H1 (cell line): ENCODE data around the gene EFEMP2. TPM values are rescaled to one million over a fixed set of nuclear protein-coding genes. Genes with fewer than 3 reads are reported as not detected.

Source experiments
- CTCF ChIA-PET: fragments of 300-600 bp; sonication (Branson Sonifier 250); formaldehyde crosslinking; loops from one replicate; lab custom pipeline; 2021; ENCODE audit not compliant: partially characterized antibody; lab: Charles Lee
- POLR2A ChIA-PET: fragments of 300-600 bp; sonication (Branson Sonifier 250); formaldehyde crosslinking; loops from one replicate; lab custom pipeline; 2021; ENCODE audit warnings: inconsistent platforms; ENCODE audit not compliant: partially characterized antibody; lab: Charles Lee
- DNase-seq, 2 experiments: peaks; one replicate each; pipeline versions ENCODE4 v3.0.0 to v3.0.0-alpha.2; 2010 to 2022; ENCODE audit warnings: low spot score in 2 of 2, low read depth in 1 of 2, mixed read lengths in 1 of 2
- FAIRE-seq: peaks from 2 replicates; lab custom pipeline; 2011; peaks lifted over from hg19 to GRCh38; lab: Jason Lieb, UNC
- H2AFZ ChIP-seq: 2 replicates; pipeline ENCODE4 v1.8.1; 2012; ENCODE audit warnings: low read length, inconsistent platforms
- H2AK5ac ChIP-seq: 2 replicates; pipeline ENCODE4 v1.6.1; 2013; ENCODE audit warnings: low read depth, low read length
- H2BK120ac ChIP-seq: replicated peaks from 2 replicates; pipeline ENCODE3; 2013; ENCODE audit warnings: low read depth, low read length, inconsistent platforms
- H2BK12ac ChIP-seq: 2 replicates; pipeline ENCODE4 v1.6.1; 2013; ENCODE audit warnings: low read depth, low read length
- H2BK15ac ChIP-seq: 2 replicates; pipeline ENCODE4 v1.6.1; 2013; ENCODE audit warnings: low read length
- H2BK20ac ChIP-seq: 2 replicates; pipeline ENCODE4 v1.6.1; 2013; ENCODE audit warnings: low read length
- H2BK5ac ChIP-seq: 2 replicates; pipeline ENCODE4 v1.6.1; 2013; ENCODE audit warnings: low read depth, low read length
- H3K14ac ChIP-seq: 2 replicates; pipeline ENCODE4 v1.6.1; 2013; ENCODE audit warnings: inconsistent platforms; ENCODE audit not compliant: insufficient read length
- H3K18ac ChIP-seq: 2 replicates; pipeline ENCODE4 v1.6.1; 2013; ENCODE audit warnings: low read length; ENCODE audit errors: extremely low read depth
- H3K23ac ChIP-seq: 2 replicates; pipeline ENCODE4 v1.6.1; 2013; ENCODE audit warnings: inconsistent platforms; ENCODE audit not compliant: insufficient read length
- H3K23me2 ChIP-seq: 2 replicates; pipeline ENCODE4 v1.6.1; 2013; ENCODE audit warnings: low read depth, low read length
- H3K27ac ChIP-seq: 2 replicates; pipeline ENCODE4 v1.6.1; 2011; ENCODE audit warnings: low read depth, low read length, inconsistent platforms
- H3K27me3 ChIP-seq, 4 experiments: replicated peaks in 1 of 4; 1 replicate in 1 of 4; 2 replicates in 3 of 4; pipeline versions ENCODE4 v1.6.1 to v1.8.1; 2011 to 2013; ENCODE audit warnings: low read length in 3 of 4, mild to moderate bottlenecking in 3 of 4, inconsistent platforms in 2 of 4, mixed read lengths in 2 of 4, moderate library complexity in 1 of 4; ENCODE audit not compliant: control insufficient read depth in 3 of 4, insufficient read depth in 3 of 4; ENCODE audit errors: extremely low read depth in 1 of 4
- H3K36me3 ChIP-seq, 4 experiments: 2 replicates each; pipeline versions ENCODE4 v1.6.1 to v1.8.1; 2011 to 2013; ENCODE audit warnings: mild to moderate bottlenecking in 4 of 4, low read length in 3 of 4, moderate library complexity in 2 of 4, control low read depth in 1 of 4, inconsistent platforms in 1 of 4; ENCODE audit not compliant: insufficient read depth in 4 of 4, control insufficient read depth in 2 of 4
- H3K4ac ChIP-seq: replicated peaks from 2 replicates; pipeline ENCODE3; 2013; ENCODE audit warnings: low read length, low read depth, mixed read lengths, inconsistent platforms; ENCODE audit not compliant: insufficient read length
- H3K4me1 ChIP-seq, 4 experiments: replicated peaks in 1 of 4; 1 replicate in 1 of 4; 2 replicates in 3 of 4; pipeline versions ENCODE4 v1.6.1 to v1.8.1; 2011 to 2013; ENCODE audit warnings: low read length in 3 of 4, inconsistent platforms in 2 of 4, mixed read lengths in 1 of 4; ENCODE audit not compliant: insufficient read depth in 4 of 4, control insufficient read depth in 3 of 4
- H3K4me2 ChIP-seq, 2 experiments: 2 replicates each; pipeline versions ENCODE4 v1.6.1 to v1.8.1; 2011 to 2013; ENCODE audit warnings: low read depth in 2 of 2, low read length in 2 of 2, control low read depth in 1 of 2, inconsistent platforms in 1 of 2, mild to moderate bottlenecking in 1 of 2; ENCODE audit not compliant: insufficient read depth in 1 of 2
- H3K4me3 ChIP-seq, 4 experiments: fragments of 200-600, 300-600 bp in 1 of 4; sonication (generic), shearing (Covaris generic), sonication (Bioruptor Twin) in 1 of 4; 2 replicates each; pipeline versions ENCODE4 v1.5.1 to v1.8.1; 2011 to 2016; ENCODE audit warnings: low read length in 4 of 4, low read depth in 3 of 4, control low read depth in 2 of 4, inconsistent platforms in 2 of 4, mild to moderate bottlenecking in 2 of 4, mixed read lengths in 1 of 4, moderate library complexity in 1 of 4; ENCODE audit not compliant: insufficient read depth in 2 of 4; ENCODE audit errors: extremely low read depth in 1 of 4
- H3K56ac ChIP-seq: replicated peaks from 2 replicates; pipeline ENCODE3; 2013; ENCODE audit warnings: low read depth, mild to moderate bottlenecking, mixed read lengths, low read length, inconsistent platforms; ENCODE audit not compliant: insufficient read length
- H3K79me1 ChIP-seq: 2 replicates; pipeline ENCODE4 v1.6.1; 2013; ENCODE audit warnings: low read depth, low read length, control low read depth
- H3K79me2 ChIP-seq, 2 experiments: 2 replicates each; pipeline versions ENCODE4 v1.6.1 to v1.8.1; 2012 to 2013; ENCODE audit warnings: low read length in 2 of 2, mild to moderate bottlenecking in 2 of 2, inconsistent platforms in 1 of 2; ENCODE audit not compliant: insufficient read depth in 2 of 2, control insufficient read depth in 1 of 2
- H3K9ac ChIP-seq, 4 experiments: replicated peaks in 1 of 4; 1 replicate in 1 of 4; 2 replicates in 3 of 4; pipeline versions ENCODE4 v1.6.1 to v1.8.1; 2011 to 2013; ENCODE audit warnings: low read depth in 3 of 4, low read length in 3 of 4, control low read depth in 2 of 4, mild to moderate bottlenecking in 2 of 4, moderate library complexity in 2 of 4, inconsistent platforms in 1 of 4; ENCODE audit errors: extremely low read depth in 1 of 4
- H3K9me3 ChIP-seq, 2 experiments: 2 replicates each; pipeline versions ENCODE4 v1.6.1 to v1.8.1; 2012 to 2013; ENCODE audit warnings: mild to moderate bottlenecking in 2 of 2, moderate library complexity in 2 of 2, control low read depth in 1 of 2, inconsistent platforms in 1 of 2, low read depth in 1 of 2, low read length in 1 of 2, mixed read lengths in 1 of 2; ENCODE audit not compliant: insufficient read depth in 2 of 2
- H4K20me1 ChIP-seq, 2 experiments: replicated peaks in 1 of 2; 2 replicates each; pipeline versions ENCODE3 to v1.8.1; 2011 to 2013; ENCODE audit warnings: inconsistent platforms in 2 of 2, low read length in 2 of 2, mild to moderate bottlenecking in 1 of 2; ENCODE audit not compliant: insufficient read depth in 2 of 2, control insufficient read depth in 1 of 2
- H4K5ac ChIP-seq: 2 replicates; pipeline ENCODE4 v1.6.1; 2013; ENCODE audit warnings: low read length, low read depth, mixed read lengths, inconsistent platforms; ENCODE audit not compliant: insufficient read length
- H4K8ac ChIP-seq: 2 replicates; pipeline ENCODE4 v1.8.0; 2013; ENCODE audit warnings: mild to moderate bottlenecking, moderate library complexity, low read length, inconsistent platforms; ENCODE audit not compliant: insufficient read depth; ENCODE audit errors: extremely low read depth
- H4K91ac ChIP-seq: replicated peaks from 2 replicates; pipeline ENCODE3; 2013; ENCODE audit warnings: low read length, mixed read lengths, inconsistent platforms; ENCODE audit not compliant: insufficient read length
- CBX8 ChIP-seq: fragments of 300-800, 300-1000 bp; sonication (generic); IDR thresholded peaks from 2 replicates; pipeline ENCODE4 v1.7.1; 2016; ENCODE audit warnings: low read depth, low read length, borderline replicate concordance
- CHD2 ChIP-seq: IDR thresholded peaks from 2 replicates; pipeline ENCODE4 v1.6.1; 2012; ENCODE audit warnings: low read length, improper control_type of control experiment
- CREB1 ChIP-seq: IDR thresholded peaks from 2 replicates; pipeline ENCODE4 v1.6.1; 2012; ENCODE audit warnings: inconsistent platforms
- POLR2A ChIP-seq, 2 experiments: IDR thresholded peaks; 1 replicate in 1 of 2; 2 replicates in 1 of 2; pipeline ENCODE4 v1.6.1; 2011; ENCODE audit warnings: low read depth in 2 of 2, low read length in 2 of 2, mild to moderate bottlenecking in 2 of 2; ENCODE audit errors: control extremely low read depth in 1 of 2
- POLR2AphosphoS5 ChIP-seq: IDR thresholded peaks from 2 replicates; pipeline ENCODE4 v1.6.1; 2011; ENCODE audit warnings: low read depth, low read length
- POU5F1 ChIP-seq: IDR thresholded peaks from 2 replicates; pipeline ENCODE4 v1.6.1; 2011; ENCODE audit warnings: low read depth, mild to moderate bottlenecking, low read length, moderate library complexity
- SAP30 ChIP-seq: fragments of 300-600 bp; sonication (generic); IDR thresholded peaks from 2 replicates; pipeline ENCODE4 v1.7.1; 2012; ENCODE audit warnings: low read length, moderate library complexity, mild to moderate bottlenecking, inconsistent platforms; ENCODE audit not compliant: insufficient read depth, insufficient replicate concordance
- SIN3A ChIP-seq, 2 experiments: IDR thresholded peaks in 1 of 2; conservative IDR thresholded peaks in 1 of 2; 2 replicates each; pipeline ENCODE4 v1.6.1; 2011 to 2012; ENCODE audit warnings: low read length in 2 of 2, improper control_type of control experiment in 1 of 2, low read depth in 1 of 2, mild to moderate bottlenecking in 1 of 2
- SP4 ChIP-seq: IDR thresholded peaks from 2 replicates; pipeline ENCODE4 v1.6.1; 2012; ENCODE audit warnings: low read length, inconsistent platforms
- SUZ12 ChIP-seq: fragments of 200-600 bp; sonication (generic); IDR thresholded peaks from 2 replicates; pipeline ENCODE4 v1.6.1; 2012; ENCODE audit warnings: mild to moderate bottlenecking, inconsistent platforms, low read length, moderate library complexity, mixed read lengths
- TAF1 ChIP-seq: IDR thresholded peaks from 2 replicates; pipeline ENCODE4 v1.6.1; 2011; ENCODE audit warnings: mild to moderate bottlenecking, low read depth, low read length
- YY1 ChIP-seq: IDR thresholded peaks from 2 replicates; pipeline ENCODE4 v1.6.1; 2011; ENCODE audit warnings: low read depth, mild to moderate bottlenecking, low read length
- WGBS, 2 experiments: shearing (Covaris generic) in 1 of 2; methylation state at CpG; one replicate each; pipeline versions ENCODE4 v1.1.6 to v1.1.7; 2013 to 2015; ENCODE audit warnings: low lambda C conversion rate in 2 of 2, mixed read lengths in 2 of 2, inconsistent platforms in 1 of 2, low coverage in 1 of 2, missing lambda C conversion rate in 1 of 2; ENCODE audit not compliant: insufficient replicate concordance in 2 of 2, insufficient coverage in 1 of 2, insufficient read length in 1 of 2; ENCODE audit errors: extremely low coverage in 1 of 2, missing lambda C conversion rate in 1 of 2; 5-methylcytosine and 5-hydroxymethylcytosine counted together
- polyA plus RNA-seq, 7 experiments: library from polyadenylated mRNA; depleted of rRNA in 3 of 7; stranded (reverse) in 5 of 7; unstranded in 2 of 7; fragments of >200 nt in 5 of 7; fragments of 200-250 nt in 2 of 7; gene quantifications; 1 replicate in 5 of 7; 2 replicates in 1 of 7; 4 replicates in 1 of 7; pipeline versions ENCODE4 v1.2.1 to v1.2.3, GENCODE V29; 2011 to 2013; ENCODE audit warnings: missing spikeins in 2 of 7, mixed read lengths in 2 of 7
- total RNA-seq: library from RNA; stranded (reverse); fragmentation: NEBNext Ultra II Directional; extraction: Animal tissue kit (Norgen Biotek cat#: 25700); gene quantifications from 2 replicates; pipeline ENCODE4 v1.2.1, GENCODE V29; 2021

Gene EFEMP2
- total and polyA plus RNA-seq, 2 of the 8 experiments (the other 6 are each of a cell fraction or from before 2014, with no cell fraction given), result 8.8 to 17.2 TPM

- 48% methylated on average over 19 of the region's 19 CpGs; no CpG with 5 or more reads in 1 of the 2 experiments for WGBS, 2 experiments
- H2BK15ac ChIP-seq, result peak overlapping the region; percentile 81; the same call in 1 of the 2 replicates
- peak overlapping the region; percentile 64 to 74 (median 74) for H3K4me3 ChIP-seq
- H3K4ac ChIP-seq, result no peak overlapping the region
- H3K56ac ChIP-seq, result no peak overlapping the region
- peak overlapping the region; percentile 29; the same call in 1 of the 2 replicates for H3K18ac ChIP-seq
- H3K9me3 ChIP-seq, result no peaks in the 10 kb centered on the region
- H2BK5ac ChIP-seq, result no peak overlapping the region
- H3K23me2 ChIP-seq, result peaks cover 8% of the 10 kb centered on the region; the same call in 1 of the 2 replicates
- no peak overlapping the region for H3K27ac ChIP-seq
- no peak for DNase-seq
- H3K27me3 ChIP-seq, result peaks cover 0 to 30% (median 14%) of the 10 kb centered on the region in 4 experiments; a peak in 4 of 7 replicates
- H3K36me3 ChIP-seq, result peaks cover 5 to 17% (median 14%) of the 10 kb centered on the region in 4 experiments
- no peak overlapping the region for H3K9ac ChIP-seq
- peak overlapping the region; percentile 54 for H4K8ac ChIP-seq
- no peaks in the 10 kb centered on the region; the same call in 1 of the 2 replicates for H3K79me1 ChIP-seq
- H3K4me1 ChIP-seq, result peaks cover 0 to 9% (median 3%) of the 10 kb centered on the region in 4 experiments; a peak in 5 of 7 replicates
- peak overlapping the region; percentile 86 to 93 for H3K4me2 ChIP-seq
- peak; percentile 85 for FAIRE-seq
- no peak overlapping the region for H2AFZ ChIP-seq
- H2BK120ac ChIP-seq, result no peak overlapping the region
- peak overlapping the region; percentile 50; the same call in 1 of the 2 replicates for H2BK12ac ChIP-seq
- H2AK5ac ChIP-seq, result no peak overlapping the region; the same call in 1 of the 2 replicates
- peaks cover 0 to 2% of the 10 kb centered on the region in 2 experiments for H4K20me1 ChIP-seq
- peak overlapping the region; percentile 47 for H4K91ac ChIP-seq
- no peak overlapping the region for H3K14ac ChIP-seq
- H2BK20ac ChIP-seq, result 0 out of 2 replicates have a peak overlapping the region, but pooled peaks have one; percentile 18
- no peaks in the 10 kb centered on the region for H3K79me2 ChIP-seq
- ChIA-PET CTCF (interaction anchor here (1.3 to 8.9 kb wide), 7 partner anchors 8 to 144 kb away, joined by 3 to 210 read pairs (median 4); partner anchors contain the start of genes CCDC85B, CFL1, CST6 and FIBP), POLR2A (interaction anchor here (0.6 to 39.7 kb wide), 7 partner anchors 7 to 140 kb away, joined by 3 to 1071 read pairs (median 6); partner anchors contain the start of genes BANF1, CCDC85B, CFL1 and CTSW)
- no peak overlapping the region for H4K5ac ChIP-seq
- no peak overlapping the region for H3K23ac ChIP-seq
- TF ChIP-seq POLR2A (IDR thresholded peaks at IDR 0.05; ENCODE audit: control extremely low read depth in 1 of 2, low read depth in 2 of 2, low read length in 2 of 2) (peak in 1 of 2 experiments; percentile 59; a peak in 2 of 3 replicates), SIN3A (conservative IDR thresholded peaks at IDR 0.05 in 1 of 2, IDR thresholded peaks at IDR 0.05 in 1 of 2; ENCODE audit: low read depth in 1 of 2, low read length in 2 of 2) (peak in 1 of 2 experiments; percentile 31; a peak in 1 of 4 replicates), CHD2 (0 out of 2 replicates have a peak, but pooled peaks have one; percentile 12), POLR2AphosphoS5 (peak; percentile 21; the same call in 1 of the 2 replicates), CBX8 (no peak), SAP30 (no peak), SUZ12 (no peak), POU5F1 (no peak), YY1 (peak; percentile 8; the same call in 1 of the 2 replicates), TAF1 (no peak), CREB1 (no peak; the same call in 1 of the 2 replicates), SP4 (0 out of 2 replicates have a peak, but pooled peaks have one; percentile 34)
Observed at GRCh38 chr11:65868076-65868667, 4.4 kb downstream of the EFEMP2 start.
